Measurements from ENCODE around the gene SERPIND1.
"Not testable (repeated sequence)": the region's sequence is repeated elsewhere in the genome, so short reads cannot be mapped to it uniquely, and the experiment has no call there.

SERPIND1 gene, protein sequence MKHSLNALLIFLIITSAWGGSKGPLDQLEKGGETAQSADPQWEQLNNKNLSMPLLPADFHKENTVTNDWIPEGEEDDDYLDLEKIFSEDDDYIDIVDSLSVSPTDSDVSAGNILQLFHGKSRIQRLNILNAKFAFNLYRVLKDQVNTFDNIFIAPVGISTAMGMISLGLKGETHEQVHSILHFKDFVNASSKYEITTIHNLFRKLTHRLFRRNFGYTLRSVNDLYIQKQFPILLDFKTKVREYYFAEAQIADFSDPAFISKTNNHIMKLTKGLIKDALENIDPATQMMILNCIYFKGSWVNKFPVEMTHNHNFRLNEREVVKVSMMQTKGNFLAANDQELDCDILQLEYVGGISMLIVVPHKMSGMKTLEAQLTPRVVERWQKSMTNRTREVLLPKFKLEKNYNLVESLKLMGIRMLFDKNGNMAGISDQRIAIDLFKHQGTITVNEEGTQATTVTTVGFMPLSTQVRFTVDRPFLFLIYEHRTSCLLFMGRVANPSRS

DNA sequence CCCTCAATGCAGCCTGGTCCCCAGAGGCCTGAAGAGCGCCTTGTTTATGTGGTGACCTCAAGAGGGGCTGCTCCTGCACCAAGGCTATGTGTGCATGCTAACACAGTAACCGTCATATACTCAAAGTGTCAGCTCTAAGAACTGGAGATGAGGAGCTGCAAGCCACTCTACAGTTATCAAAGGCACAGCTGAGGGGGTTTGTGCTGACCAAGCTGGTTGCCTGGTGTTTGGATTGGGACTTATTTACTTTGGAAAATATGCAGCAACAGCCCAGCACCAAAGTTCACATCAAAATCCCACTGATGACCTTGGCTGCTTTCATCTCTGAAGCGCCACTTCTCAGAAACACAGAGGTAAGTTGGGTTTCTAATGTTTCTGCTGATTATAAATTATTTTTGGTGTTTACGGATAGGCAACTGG, at the start of gene SERPIND1:
Gene SERPIND1, plus strand, starts transcription at position 321 of the 420 bp plus-strand sequence. CDS start 5,200 bp downstream, outside the sequence.
- DNase-seq: no peak

DNA sequence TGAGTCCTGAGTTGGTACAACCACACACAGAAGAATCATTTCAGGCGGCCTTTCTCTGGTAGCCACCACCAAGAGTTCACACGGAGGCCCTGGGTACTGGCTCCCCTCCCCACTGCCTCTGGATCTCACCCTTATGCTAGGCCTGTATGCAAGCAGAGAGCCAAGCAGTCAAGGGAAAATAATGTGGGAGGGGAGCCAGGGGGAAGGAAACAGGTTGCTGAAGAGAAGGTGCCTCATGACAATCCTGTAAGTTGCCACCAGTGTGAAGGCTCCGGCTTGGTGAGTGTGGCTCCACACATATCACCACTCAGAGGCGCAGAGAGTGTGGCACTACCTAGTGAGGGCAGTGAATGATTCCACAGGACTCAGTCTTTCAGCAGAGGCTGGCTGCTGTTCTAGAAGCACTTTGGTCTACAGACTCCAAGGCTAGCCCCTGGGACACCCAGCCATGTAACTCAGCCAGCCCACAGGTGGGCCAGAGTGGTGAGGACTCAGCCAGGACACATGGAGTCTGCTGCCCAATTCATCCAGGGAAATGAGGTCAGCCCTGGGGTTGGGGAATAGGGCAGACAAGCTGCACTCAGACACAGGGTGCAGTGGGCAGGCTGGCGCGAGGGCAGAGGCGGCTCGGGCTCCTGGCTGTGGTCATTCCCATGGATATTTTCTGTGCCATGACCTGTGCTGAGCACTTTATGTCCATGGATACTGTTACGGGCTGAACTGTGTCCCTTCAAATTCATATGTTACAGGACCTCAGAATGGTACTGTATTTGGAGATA, 49.0 kb upstream of the SERPIND1 start:
- DNase-seq: no peak

GRCh38 chr22:20725987-20726558, 47.8 kb upstream of the SERPIND1 start:
- DNase-seq: no peak

DNA sequence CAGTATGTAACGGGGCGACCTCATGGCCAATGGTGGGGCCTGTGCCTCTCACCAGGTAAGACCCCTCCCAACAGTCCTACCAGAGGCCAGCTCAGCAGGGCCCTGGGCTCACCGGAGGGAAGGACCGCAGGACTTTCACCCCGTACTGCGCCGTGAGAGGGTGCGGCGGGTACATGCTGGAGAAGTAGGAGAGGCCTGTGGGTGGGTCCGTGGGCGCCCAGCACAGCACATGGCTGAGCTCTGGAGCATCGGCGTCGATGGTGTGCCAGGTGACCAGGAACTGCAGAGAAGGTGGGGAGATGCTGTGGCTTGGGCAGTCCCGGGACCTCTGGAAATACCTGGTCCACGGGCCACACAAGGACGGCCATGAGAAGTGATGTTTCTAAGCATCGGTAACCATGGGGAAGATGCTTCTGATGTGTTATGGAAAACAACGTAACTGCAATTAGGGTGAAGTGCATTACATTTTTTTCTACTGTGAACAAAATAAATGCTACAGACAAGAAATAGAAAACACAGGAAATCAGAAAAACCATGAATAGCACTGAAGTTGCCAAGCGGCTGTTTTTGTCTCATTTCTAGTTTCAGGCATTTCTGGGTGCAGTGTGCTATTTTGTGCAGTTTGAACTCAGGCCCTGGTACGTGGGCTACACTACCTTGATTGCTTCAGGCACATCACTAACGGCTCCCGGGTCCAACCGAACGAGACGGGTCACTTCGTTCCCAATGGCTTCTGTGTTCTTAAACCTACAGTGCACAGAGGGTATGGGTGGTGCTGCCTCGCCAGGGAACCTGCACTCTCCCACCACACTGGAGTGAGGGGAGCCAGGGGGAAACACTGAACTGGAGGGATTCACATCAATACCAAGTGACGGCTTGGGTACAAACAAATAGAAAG, 46.5 kb upstream of the SERPIND1 start:
- DNase-seq: no peak

DNA sequence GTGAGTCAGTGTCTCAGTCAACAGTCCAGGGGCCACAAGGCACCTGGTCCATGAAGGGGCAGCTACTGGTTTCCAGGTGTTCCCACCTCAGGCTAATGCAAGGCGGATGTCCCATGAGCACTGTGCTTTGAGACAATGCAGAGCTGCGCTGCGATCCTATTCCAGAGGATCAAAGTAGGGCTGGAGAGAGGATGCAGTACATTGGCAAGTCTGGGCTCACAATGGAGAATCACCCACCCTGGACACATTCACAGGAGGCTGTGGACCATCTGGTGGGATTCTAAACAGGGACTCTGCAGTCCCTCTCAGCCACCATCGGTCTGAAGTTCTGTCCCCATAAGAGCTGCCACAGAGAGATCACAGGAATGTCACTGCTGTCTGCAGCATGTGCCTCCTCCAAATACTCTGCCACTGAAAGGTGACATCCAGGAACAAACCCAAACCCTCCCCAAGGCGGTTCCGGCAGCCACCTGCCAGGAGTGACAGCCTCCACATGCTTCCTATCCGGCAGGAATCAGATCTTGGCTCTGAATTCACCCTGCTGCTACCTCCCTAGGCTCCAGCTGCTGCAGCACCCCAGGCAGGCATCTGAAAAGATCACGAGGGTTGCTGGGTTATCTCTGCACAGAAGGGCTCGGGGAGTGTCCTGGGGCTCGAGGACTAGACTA, 45.3 kb upstream of the SERPIND1 start:
- DNase-seq: peak in 1 of 58 donors; percentile 40

GRCh38 chr22:20729194-20729593, 44.7 kb upstream of the SERPIND1 start:
- peak in 1 of 58 donors; percentile 40 for DNase-seq

GRCh38 chr22:20732431-20732830, 41.5 kb upstream of the SERPIND1 start:
- DNase-seq: not testable (repeated sequence)

DNA sequence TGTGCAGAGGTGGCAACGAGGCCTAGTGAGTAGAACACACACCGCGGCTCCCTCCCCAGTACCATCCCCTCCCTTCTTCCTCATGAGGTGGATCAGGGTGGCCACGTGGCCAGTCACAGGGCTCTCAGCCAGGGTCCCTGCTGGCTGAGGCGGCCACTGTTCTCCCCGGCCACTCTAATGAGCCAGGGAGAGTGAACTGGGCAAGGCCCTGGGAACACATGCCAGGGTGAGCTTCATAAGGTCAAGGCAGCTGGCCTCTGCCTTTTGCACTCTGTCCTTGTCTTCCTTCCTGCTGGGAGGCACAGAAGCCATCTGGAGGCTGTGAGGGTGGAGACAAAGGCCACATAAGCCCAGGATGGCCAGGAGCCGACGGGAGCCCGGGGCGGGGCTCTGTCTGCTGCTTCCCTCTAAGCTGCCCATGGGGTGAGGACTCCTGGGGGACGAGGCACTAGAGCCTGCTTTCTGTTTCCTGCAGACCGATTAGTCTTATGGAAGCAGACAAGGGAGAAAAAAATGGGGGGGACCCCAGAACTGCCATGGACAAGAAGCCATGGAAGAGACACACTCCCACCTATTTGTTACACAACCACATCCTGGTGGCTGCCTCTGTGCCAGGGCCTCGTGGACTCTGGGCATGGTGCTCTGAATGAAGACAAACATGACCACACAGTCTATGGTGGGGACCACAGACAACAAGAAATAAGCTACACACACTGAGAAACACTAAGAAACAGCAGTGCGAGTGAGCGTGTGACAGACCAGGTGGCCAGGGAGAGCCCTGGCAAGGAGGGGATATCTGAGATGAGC, 38.4 kb upstream of the SERPIND1 start:
- not testable (repeated sequence) for DNase-seq

DNA sequence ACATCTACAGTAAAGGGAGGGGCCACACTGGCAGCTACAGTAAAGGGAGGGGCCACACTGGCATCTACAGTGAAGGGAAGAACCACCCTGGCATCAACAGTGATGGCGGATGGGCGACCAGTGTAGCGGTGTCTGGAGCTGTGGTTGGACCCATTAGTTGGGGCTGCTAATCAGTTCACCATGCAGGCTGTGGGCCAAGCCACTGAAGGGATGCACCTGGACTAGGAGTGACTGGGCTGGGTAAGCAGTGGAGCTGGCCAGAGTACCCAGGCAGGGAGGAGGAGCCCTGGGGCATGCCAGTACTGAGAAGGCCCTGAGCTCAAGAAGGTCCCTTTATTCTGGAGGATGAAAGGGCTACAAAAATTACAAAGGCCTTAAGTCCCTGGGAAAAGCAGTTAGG, 37.0 kb upstream of the SERPIND1 start:
- not testable (repeated sequence) for DNase-seq

GRCh38 chr22:20738394-20739089, 35.4 kb upstream of the SERPIND1 start:
- no peak for DNase-seq

DNA sequence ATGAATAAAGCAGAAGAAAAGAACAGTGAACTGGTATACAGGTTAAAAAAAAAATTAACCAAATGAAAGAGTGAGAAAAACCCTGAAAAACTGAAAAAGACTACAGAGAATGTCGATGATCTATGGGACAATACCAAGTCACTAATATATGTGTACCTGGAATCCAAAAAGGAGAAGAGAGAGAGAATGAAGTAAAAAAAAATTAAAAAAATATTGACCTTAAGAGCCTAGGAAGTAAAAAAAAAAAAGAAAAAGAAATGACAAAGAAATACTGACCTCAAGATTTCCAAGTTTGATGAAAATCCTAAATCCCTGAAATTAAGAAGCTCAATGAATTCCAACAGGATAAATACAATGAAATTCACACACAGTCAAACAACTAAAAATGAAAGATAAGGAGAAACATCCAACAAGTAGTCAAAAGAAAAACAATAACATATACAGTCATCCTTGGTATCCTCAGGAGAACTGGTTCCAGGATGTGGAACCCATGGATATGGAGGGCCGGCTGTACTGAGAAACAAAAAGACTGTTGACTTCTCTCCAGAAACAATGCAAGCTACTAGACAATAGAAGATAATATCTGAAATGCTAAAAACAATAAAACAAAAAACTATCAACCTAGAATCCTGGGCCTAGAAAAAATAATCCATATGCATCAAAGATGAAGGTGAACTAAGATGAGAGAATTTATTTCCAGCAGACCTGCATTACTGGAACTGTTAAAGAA, 33.5 kb upstream of the SERPIND1 start:
- no peak for DNase-seq

- DNase-seq: no peak
Observed at GRCh38 chr22:20741008-20741633, 32.8 kb upstream of the SERPIND1 start.

DNA sequence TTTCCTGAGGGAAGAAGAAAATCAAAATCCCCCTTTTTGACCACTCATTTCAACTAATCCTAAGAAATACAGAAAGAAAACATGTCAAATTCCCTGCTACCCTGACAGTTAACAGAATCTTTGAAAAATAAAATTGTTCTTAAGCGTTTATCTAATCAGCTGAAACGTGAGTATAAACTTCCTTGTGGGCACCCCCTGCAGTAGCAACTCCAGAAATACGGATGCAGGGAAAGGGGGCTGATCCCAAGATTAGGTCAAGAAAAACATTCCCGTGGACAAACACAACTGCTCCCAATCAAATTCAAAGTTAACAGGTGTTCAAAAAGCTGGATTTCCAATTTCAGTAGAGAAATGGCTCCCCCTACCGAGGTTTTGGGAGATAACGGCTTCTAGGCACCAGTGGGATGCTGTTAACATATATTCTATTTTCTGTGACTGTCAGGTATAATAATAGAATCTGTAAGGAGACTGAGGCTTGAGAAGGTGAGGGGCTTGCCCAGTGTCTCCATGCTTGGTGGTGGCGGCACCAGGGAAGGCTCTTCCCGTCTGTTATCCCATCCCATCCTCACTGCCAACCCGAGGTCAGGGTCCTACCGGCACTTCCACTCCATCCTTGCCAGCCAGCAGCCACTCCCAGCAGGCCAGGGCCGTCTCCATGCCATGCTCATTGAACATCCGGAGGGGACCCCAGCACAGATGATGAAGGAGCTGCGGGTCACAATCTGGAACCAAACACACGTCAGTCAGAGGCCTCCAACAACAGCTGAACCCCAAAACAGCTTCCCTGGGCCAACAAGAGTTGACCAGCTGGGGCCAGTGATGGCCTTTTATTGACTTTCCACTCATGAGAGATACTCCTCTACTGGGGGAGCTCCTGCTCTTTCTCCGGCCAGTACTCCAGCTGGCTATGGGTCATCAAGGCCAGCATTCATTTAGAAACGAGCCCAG, 32.0 kb upstream of the SERPIND1 start:
- DNase-seq: peak in 5 of 58 donors; percentile 12 to 47 (median 31)

DNA sequence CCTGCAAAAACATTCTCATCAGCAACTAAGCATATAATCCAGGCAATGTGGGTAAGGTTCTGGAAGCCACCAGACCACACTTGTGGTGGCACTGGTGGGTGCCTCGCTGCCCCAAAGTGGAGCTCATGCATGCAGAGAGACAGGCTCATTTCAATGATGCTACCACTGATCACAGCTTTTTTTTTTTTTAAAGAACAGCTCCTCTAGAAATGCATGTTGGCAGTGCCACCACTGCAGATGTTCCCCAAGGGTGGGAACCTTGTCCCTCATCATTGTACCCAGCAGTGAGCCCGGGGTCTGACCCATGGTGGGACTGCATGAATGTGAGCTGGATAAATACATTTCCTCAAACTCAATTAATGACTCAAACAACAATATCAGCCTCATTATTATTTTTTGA, 31.1 kb upstream of the SERPIND1 start:
- DNase-seq: no peak

- no peak for DNase-seq
Observed at GRCh38 chr22:20744456-20744855, 29.5 kb upstream of the SERPIND1 start.

GRCh38 chr22:20745119-20745518, 28.8 kb upstream of the SERPIND1 start:
- no peak for DNase-seq

All from anterior cingulate cortex (tissue), 58 donors.